ENCODE measurements around the gene ZBTB46.
A peak's percentile ranks its signal among the peaks of the same experiment; 100 is the strongest.
"Not testable (repeated sequence)": the region's sequence is repeated elsewhere in the genome, so short reads cannot be mapped to it uniquely, and the experiment has no call there.

The ZBTB46 gene

GRCh38 chr20:63785691-63786131 lies 45.4 kb downstream of the ZBTB46 start:
- DNase-seq = no peak

- no peak for DNase-seq
Observed at GRCh38 chr20:63783970-63784369, 47.1 kb downstream of the ZBTB46 start.

DNA sequence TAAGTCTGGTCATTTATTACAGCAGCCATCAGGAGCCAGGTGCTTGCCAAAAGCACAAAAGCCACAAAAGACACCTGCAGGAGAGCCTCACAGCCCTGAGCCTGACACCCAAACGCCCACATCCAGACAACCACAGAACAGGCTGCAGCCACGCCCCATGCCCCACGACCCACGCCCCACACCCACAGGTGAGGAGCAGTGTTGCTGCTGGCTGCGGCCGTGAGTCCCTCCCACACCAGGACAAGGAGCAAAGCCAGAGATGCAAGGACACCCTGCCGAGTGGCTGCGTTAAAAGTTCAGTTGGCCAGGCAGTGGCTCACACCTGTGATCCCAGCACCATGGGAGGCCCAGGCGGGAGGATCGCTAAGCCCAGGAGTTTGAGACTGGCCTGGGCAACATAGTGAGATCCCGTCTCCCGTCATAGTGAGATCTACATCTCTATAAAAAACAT lies 48.5 kb downstream of the ZBTB46 start:
- no peak for DNase-seq

DNA sequence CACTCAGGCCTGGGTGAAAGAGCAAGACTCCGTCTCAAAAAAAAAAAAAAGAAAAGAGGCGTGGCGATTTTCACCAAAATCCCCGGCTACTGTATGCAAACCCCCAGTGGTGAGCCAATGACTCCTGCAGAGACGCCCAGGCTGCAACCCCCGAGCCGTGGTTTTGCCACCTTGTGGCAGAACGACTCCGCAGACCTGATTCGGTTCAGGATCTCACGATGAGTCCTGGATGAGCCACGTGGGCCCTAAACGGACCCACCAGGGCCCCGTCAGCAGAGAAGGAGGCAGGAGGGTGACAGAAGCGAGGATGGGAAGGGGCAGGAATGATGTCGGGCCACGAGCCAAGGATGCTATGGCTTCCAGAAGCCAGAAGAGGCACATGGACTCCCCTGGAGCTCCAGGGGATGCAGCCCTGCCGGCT lies 49.0 kb downstream of the ZBTB46 start:
- DNase-seq = no peak

DNA sequence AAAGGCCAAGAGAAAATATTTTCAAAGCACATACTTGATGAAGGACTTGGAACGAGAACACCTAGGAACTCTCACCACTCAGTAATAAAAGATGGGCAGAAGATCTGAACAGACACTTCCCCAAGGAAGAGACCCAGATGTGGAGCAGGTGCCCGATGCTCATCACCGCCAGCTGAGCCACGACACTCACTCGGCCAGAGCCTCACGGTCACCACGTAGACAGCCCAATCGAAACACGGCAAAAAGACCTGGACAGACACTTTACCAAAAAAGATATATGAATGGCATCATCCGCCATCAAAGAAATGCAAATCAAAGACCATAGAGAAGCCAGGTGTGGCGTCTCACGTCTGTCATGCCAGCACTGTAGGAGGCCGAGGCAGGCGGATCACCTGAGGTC lies 49.9 kb downstream of the ZBTB46 start:
- no peak for DNase-seq

DNA sequence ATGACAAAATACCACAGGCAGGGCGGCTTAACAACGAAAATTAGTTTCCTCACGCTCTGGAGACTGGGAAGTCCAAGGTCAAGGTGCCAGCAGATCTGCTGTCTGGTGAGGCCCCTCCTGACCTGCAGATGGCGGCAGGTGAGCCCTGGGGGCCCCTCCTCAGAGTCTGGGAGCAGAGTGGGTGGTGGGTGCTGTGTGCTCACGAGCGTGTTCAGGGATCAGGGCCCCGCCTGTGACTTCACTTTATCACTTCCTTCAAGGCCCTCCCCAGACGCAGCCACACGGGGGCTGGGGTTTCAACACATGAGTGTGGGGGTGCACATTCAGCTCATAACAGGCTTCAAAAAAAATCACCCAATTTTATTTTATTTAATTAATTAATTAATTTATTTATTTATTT lies 52.2 kb downstream of the ZBTB46 start:
- no peak for DNase-seq

- no peak for DNase-seq
Observed at GRCh38 chr20:63778034-63778752, 52.9 kb downstream of the ZBTB46 start.

- no peak for DNase-seq
Observed at GRCh38 chr20:63777614-63778013, 53.5 kb downstream of the ZBTB46 start.

GRCh38 chr20:63776875-63777274 lies 54.2 kb downstream of the ZBTB46 start:
- DNase-seq = not testable (repeated sequence)

DNA sequence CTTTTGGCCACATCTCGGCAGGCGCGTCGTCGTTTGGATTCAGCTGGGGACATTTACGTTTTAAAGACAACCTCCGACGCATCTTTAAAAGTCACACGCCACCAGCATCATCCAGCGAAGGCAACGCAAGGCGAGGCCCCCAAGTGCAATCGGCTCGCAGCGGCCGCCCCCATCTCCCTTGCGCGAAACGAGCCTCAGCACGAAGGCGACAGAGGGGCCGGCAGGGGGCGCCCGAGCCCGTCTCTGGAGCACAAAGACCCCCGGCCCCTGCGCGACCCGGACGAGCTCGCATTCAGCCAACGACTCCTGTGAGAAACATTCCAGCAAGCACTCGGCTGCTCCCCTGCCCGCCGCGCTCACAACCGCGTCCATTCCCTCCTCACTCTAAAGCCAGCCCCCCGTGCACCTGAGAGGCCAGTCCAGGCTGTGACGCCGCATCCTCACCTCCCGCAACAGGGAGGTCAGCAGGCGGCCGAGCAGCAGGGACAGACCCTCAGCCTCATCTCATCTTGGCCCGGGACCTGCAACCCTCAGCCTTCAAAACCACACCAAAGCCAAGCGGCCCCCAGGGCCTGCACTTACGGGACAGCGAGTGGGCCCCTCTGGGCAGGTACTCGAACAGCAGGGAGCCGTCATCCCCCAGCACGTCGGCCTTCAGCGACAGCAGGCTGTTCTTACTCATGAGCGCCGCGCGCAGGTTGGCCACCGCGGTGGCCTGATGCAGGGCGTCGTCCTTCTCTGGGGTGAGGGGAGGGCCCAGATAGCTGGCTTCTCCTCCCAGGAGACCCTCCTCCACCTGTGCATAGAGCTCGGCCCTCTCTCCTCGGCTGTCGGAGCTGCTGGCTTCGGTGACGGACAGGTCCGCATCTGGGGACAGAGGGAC lies 55.7 kb downstream of the ZBTB46 start:
- DNase-seq = peak; percentile 25

DNA sequence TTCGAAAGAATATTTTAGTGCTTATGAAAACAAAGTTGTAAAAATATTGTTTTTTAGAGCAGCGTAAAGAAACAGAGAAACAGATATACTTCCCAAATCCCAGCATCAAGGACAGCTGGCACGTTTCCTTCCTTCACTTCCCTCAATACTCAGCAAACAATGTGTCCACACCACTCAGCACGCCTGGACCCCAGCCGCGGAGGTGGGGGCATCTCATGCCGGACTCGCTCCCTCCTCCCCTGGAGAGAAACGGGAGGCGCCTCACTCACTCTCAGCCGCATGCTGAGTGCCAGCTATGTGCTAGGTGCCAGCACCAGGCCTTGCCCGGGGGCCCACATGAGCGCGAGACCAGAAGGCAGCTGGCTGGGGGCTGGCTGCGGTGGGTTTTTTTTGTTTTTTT lies 56.8 kb downstream of the ZBTB46 start:
- DNase-seq = no peak

GRCh38 chr20:63773571-63774241 lies 57.4 kb downstream of the ZBTB46 start:
- DNase-seq = no peak

GRCh38 chr20:63772781-63773518 lies 58.1 kb downstream of the ZBTB46 start:
- DNase-seq = no peak

DNA sequence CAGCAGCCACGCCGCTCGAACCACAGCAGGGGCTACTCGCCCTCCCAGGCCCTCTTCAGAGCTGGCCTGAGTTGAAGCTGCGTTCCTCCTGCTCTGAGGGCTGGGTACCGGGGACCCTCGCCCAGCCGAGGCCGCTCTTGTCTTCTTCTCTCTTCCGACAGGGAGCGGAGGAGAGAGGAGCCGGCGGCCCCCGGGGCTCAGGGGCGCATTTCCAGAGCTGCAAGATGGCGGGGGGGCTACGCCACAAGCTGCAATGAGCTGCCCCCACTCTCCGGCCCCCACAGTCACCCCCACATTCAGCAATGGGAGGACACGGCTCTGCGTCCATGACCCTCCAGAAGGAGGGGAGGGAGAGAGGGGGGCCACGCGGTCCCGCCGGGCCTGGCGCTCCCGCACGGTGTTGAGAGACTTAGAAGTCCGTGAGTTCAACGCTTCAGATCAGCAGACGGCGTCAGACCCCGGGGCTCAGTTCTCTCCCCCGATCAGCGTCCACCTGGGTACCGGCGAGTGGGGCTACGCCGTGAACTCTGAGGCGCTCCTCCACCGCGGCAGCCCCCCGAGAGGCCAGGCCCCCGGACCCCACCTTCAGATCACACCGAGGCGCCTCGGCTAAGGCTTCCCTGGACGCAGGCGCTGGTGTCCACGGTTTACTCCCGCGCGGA lies 59.9 kb downstream of the ZBTB46 start:
- no peak for DNase-seq

GRCh38 chr20:63769891-63770474 lies 61.1 kb downstream of the ZBTB46 start:
- DNase-seq = no peak

- DNase-seq = no peak
Observed at GRCh38 chr20:63768591-63769515, 62.2 kb downstream of the ZBTB46 start.

DNA sequence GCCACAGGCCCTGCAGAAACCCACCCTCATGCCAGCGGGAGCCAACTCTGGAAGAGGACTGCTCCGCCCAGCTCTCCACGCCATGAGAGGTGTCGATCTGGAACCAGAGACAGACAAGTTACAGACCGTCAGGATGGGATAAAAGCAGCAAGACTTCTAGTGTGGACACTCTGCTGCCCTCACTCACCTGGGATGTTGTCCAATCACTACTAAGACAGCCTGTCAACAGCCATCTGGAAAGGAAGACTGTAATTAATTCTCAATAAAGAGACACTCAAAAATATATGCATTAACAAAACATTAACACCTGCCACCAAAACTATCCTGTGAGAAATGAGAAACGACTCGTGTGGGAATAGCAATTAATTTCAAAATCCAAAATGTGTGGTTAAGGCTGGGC lies 63.2 kb downstream of the ZBTB46 start:
- DNase-seq = no peak

DNA sequence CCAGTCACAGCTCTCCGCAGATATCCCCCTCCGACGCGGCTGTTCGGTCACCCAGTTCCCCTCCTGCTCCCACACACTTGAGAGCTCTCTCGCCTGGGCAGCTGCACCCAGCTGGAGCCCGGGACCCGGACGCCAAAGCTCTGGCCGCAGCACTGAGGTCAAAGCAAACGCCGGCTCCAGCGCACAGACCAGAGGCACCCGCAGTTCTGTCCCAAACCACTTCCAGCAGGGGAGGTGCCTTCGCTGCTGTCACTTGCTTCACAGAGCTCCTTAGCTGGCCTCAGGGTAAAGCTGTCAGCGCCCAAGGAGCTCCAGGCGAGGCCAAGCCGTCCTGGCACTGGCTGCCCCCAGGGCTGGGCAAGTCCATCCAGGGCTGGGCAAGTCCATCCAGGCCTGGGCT lies 63.6 kb downstream of the ZBTB46 start:
- DNase-seq = no peak

DNA sequence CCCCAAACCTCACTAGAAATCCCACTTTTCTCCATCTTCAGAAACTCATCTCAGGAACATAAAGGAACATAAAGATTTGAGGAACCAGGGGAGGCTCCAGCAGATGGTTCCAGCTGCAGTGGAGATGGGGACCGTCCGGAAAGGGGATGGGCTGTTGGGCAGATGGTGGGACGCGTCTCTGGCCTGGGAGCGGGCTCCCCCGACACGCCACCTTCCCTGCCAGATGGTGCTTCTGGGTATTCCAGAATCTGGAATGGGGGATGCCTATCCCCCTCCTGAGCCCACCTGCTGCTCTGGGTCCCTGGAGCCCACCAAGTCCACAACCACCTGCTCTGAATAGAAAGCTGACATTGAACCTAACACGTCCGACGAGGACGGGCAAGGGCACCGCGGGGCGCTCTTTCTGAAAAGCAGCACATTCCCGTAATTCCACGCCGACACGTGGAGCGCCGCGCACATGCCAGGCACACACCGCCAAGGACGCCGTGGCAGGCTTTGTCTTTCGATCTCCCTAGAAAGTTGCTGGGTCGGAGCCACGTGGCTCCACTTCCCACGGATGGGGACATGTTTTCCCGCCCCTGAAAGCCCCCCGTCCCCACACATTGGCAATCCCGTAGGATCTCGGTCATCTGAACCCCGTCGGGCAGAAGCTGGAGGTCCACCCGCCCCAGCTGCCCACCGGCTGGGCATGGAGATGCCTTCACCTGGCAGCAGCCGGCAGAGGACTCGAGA lies 64.2 kb downstream of the ZBTB46 start:
- no peak for DNase-seq

- DNase-seq = no peak
Observed at GRCh38 chr20:63765902-63766301, 65.2 kb downstream of the ZBTB46 start.
